Activated T-helper 1 cell treated with anti-CD3 and anti-CD28 coated beads, Interleukin-12 subunit alpha, Interleukin-12 subunit beta, Interleukin-2, Interleukin-4 antibody, amounts not matched to agents 30 ng/mL and 10 ng/mL and 1 ng/mL, durations not matched to agents 14 hours and 24 hours and 36 hours (primary cell): ENCODE results near the gene ITPR2. TPM values are rescaled to one million over a fixed set of nuclear protein-coding genes. Genes with fewer than 3 reads are reported as not detected.

Experiments
- DNase-seq: peaks from one replicate; pipeline ENCODE4 v3.0.0; 2021; ENCODE audit warnings: low spot score
- H3K27ac Mint-ChIP-seq: one replicate; pipeline ENCODE4 v1.8.0; 2021; ENCODE audit warnings: mild to moderate bottlenecking, mixed read lengths
- H3K27me3 Mint-ChIP-seq: one replicate; pipeline ENCODE4 v1.8.0; 2022; ENCODE audit warnings: mild to moderate bottlenecking, moderate library complexity, mixed read lengths; ENCODE audit not compliant: insufficient read depth
- H3K36me3 Mint-ChIP-seq: one replicate; pipeline ENCODE4 v1.8.0; 2021; ENCODE audit warnings: low read depth, mixed read lengths
- H3K4me1 Mint-ChIP-seq: one replicate; pipeline ENCODE4 v1.8.0; 2021; ENCODE audit warnings: low read depth, mixed read lengths
- H3K4me3 Mint-ChIP-seq: one replicate; pipeline ENCODE4 v1.8.0; 2021; ENCODE audit warnings: mild to moderate bottlenecking, moderate library complexity, mixed read lengths
- H3K9me3 Mint-ChIP-seq: one replicate; pipeline ENCODE4 v1.8.0; 2021; ENCODE audit warnings: mixed read lengths
- intact Hi-C: fragments of 100-400 bp; cut with micrococcal nuclease; formaldehyde crosslinking; loops from one replicate; pipeline ENCODE4 v1.15.1; 2024
- total RNA-seq: library from RNA; stranded (reverse); gene quantifications from 2 replicates; pipeline ENCODE4 v1.2.3, GENCODE V29; 2022

The ITPR2 gene
- total RNA-seq, 1 donor from 2014 or later, result 34.2 TPM

- intact Hi-C loops, result no loop called here
- no peak overlapping the region for H3K27ac Mint-ChIP-seq
- peaks cover 3% of the 10 kb centered on the region for H3K36me3 Mint-ChIP-seq
- H3K4me3 Mint-ChIP-seq, result no peak overlapping the region
- no peaks in the 10 kb centered on the region for H3K27me3 Mint-ChIP-seq
- no peaks in the 10 kb centered on the region for H3K9me3 Mint-ChIP-seq
- H3K4me1 Mint-ChIP-seq, result no peaks in the 10 kb centered on the region
- DNase-seq, result no peak
These were observed 293.9 kb downstream of the ITPR2 start for GRCh38 chr12:26539131-26539530.

- Mint-ChIP-seq H3K9me3 (no peaks in the 10 kb centered on the region), H3K27me3 (no peaks in the 10 kb centered on the region), H3K27ac (no peak overlapping the region), H3K4me1 (no peaks in the 10 kb centered on the region), H3K4me3 (no peak overlapping the region), H3K36me3 (peaks cover 5% of the 10 kb centered on the region)
- DNase-seq, result no peak
- intact Hi-C loops, result no loop called here
These were observed 295.3 kb downstream of the ITPR2 start for GRCh38 chr12:26537651-26538050.

- intact Hi-C loops, result no loop called here
- peaks cover 5% of the 10 kb centered on the region for H3K36me3 Mint-ChIP-seq
- no peaks in the 10 kb centered on the region for H3K4me1 Mint-ChIP-seq
- no peaks in the 10 kb centered on the region for H3K27me3 Mint-ChIP-seq
- no peak overlapping the region for H3K4me3 Mint-ChIP-seq
- no peak for DNase-seq
- no peaks in the 10 kb centered on the region for H3K9me3 Mint-ChIP-seq
- no peak overlapping the region for H3K27ac Mint-ChIP-seq
These were observed 295.9 kb downstream of the ITPR2 start for GRCh38 chr12:26537126-26537525.

GRCh38 chr12:26535826-26536225, 297.2 kb downstream of the ITPR2 start:
- no peak for DNase-seq
- H3K4me3 Mint-ChIP-seq, result no peak overlapping the region
- no peaks in the 10 kb centered on the region for H3K4me1 Mint-ChIP-seq
- H3K27ac Mint-ChIP-seq, result no peak overlapping the region
- H3K27me3 Mint-ChIP-seq, result no peaks in the 10 kb centered on the region
- H3K36me3 Mint-ChIP-seq, result peaks cover 8% of the 10 kb centered on the region
- H3K9me3 Mint-ChIP-seq, result no peaks in the 10 kb centered on the region
- intact Hi-C loops, result no loop called here

- Mint-ChIP-seq H3K27me3 (no peaks in the 10 kb centered on the region), H3K4me1 (no peaks in the 10 kb centered on the region)
- intact Hi-C loops, result no loop called here
These were observed 298.9 kb downstream of the ITPR2 start for GRCh38 chr12:26534071-26534470.

GRCh38 chr12:26533211-26533610, 299.8 kb downstream of the ITPR2 start:
- Mint-ChIP-seq H3K4me3 (no peak overlapping the region), H3K4me1 (no peaks in the 10 kb centered on the region), H3K36me3 (peaks cover 9% of the 10 kb centered on the region), H3K9me3 (peaks cover 3% of the 10 kb centered on the region), H3K27ac (no peak overlapping the region), H3K27me3 (no peaks in the 10 kb centered on the region)
- intact Hi-C loops, result no loop called here
- no peak for DNase-seq

More at GRCh38 chr12:26534071-26534470, 298.9 kb downstream of the ITPR2 start:
- no peak for DNase-seq
- Mint-ChIP-seq H3K36me3 (peaks cover 8% of the 10 kb centered on the region), H3K4me3 (no peak overlapping the region), H3K9me3 (no peaks in the 10 kb centered on the region), H3K27ac (no peak overlapping the region)

GRCh38 chr12:26530461-26530860, 302.5 kb downstream of the ITPR2 start:
- no peak overlapping the region for H3K4me3 Mint-ChIP-seq
- no peak overlapping the region for H3K27ac Mint-ChIP-seq
- H3K27me3 Mint-ChIP-seq, result no peaks in the 10 kb centered on the region
- no peaks in the 10 kb centered on the region for H3K4me1 Mint-ChIP-seq
- H3K9me3 Mint-ChIP-seq, result peaks cover 18% of the 10 kb centered on the region
- DNase-seq, result no peak
- intact Hi-C loops, result no loop called here
- peaks cover 19% of the 10 kb centered on the region for H3K36me3 Mint-ChIP-seq

- peaks cover 19% of the 10 kb centered on the region for H3K9me3 Mint-ChIP-seq
- DNase-seq, result no peak
- intact Hi-C loops, result no loop called here
- H3K27ac Mint-ChIP-seq, result no peak overlapping the region
- H3K4me3 Mint-ChIP-seq, result no peak overlapping the region
- no peaks in the 10 kb centered on the region for H3K4me1 Mint-ChIP-seq
- no peaks in the 10 kb centered on the region for H3K27me3 Mint-ChIP-seq
- H3K36me3 Mint-ChIP-seq, result peaks cover 17% of the 10 kb centered on the region
These were observed 304.1 kb downstream of the ITPR2 start for GRCh38 chr12:26528943-26529342.

- Mint-ChIP-seq H3K27me3 (no peaks in the 10 kb centered on the region), H3K36me3 (peaks cover 14% of the 10 kb centered on the region), H3K4me3 (no peak overlapping the region), H3K27ac (no peak overlapping the region), H3K9me3 (peaks cover 19% of the 10 kb centered on the region), H3K4me1 (no peaks in the 10 kb centered on the region)
- no peak for DNase-seq
- intact Hi-C loops, result no loop called here
These were observed 305.3 kb downstream of the ITPR2 start for GRCh38 chr12:26527682-26528081.

- Mint-ChIP-seq H3K36me3 (peaks cover 11% of the 10 kb centered on the region), H3K27ac (no peak overlapping the region), H3K4me3 (no peak overlapping the region), H3K9me3 (peaks cover 19% of the 10 kb centered on the region), H3K4me1 (peaks cover 14% of the 10 kb centered on the region), H3K27me3 (no peaks in the 10 kb centered on the region)
- DNase-seq, result no peak
- intact Hi-C loops, result loop anchor here (2.0 kb wide), 2 partner anchors 406 to 428 kb away; no protein-coding TSS in a partner anchor
These were observed 308.0 kb downstream of the ITPR2 start for GRCh38 chr12:26524862-26525465.

- Mint-ChIP-seq H3K27me3 (no peaks in the 10 kb centered on the region), H3K4me1 (peaks cover 14% of the 10 kb centered on the region), H3K4me3 (no peak overlapping the region), H3K27ac (no peak overlapping the region), H3K9me3 (peaks cover 17% of the 10 kb centered on the region), H3K36me3 (peaks cover 12% of the 10 kb centered on the region)
- intact Hi-C loops, result loop anchor here (2.0 kb wide), 2 partner anchors 405 to 427 kb away; no protein-coding TSS in a partner anchor
- DNase-seq, result no peak
These were observed 309.3 kb downstream of the ITPR2 start for GRCh38 chr12:26523708-26524150.

GRCh38 chr12:26520869-26521268, 312.1 kb downstream of the ITPR2 start:
- peaks cover 14% of the 10 kb centered on the region for H3K4me1 Mint-ChIP-seq
- H3K9me3 Mint-ChIP-seq, result peaks cover 6% of the 10 kb centered on the region
- H3K27ac Mint-ChIP-seq, result no peak overlapping the region
- H3K36me3 Mint-ChIP-seq, result peaks cover 5% of the 10 kb centered on the region
- no peak for DNase-seq
- no peaks in the 10 kb centered on the region for H3K27me3 Mint-ChIP-seq
- intact Hi-C loops, result no loop called here
- H3K4me3 Mint-ChIP-seq, result no peak overlapping the region

GRCh38 chr12:26520109-26520508, 312.9 kb downstream of the ITPR2 start:
- intact Hi-C loops, result no loop called here
- Mint-ChIP-seq H3K27me3 (no peaks in the 10 kb centered on the region), H3K27ac (no peak overlapping the region), H3K9me3 (no peaks in the 10 kb centered on the region), H3K36me3 (peaks cover 3% of the 10 kb centered on the region), H3K4me1 (peaks cover 14% of the 10 kb centered on the region), H3K4me3 (no peak overlapping the region)
- DNase-seq, result no peak

GRCh38 chr12:26519462-26519861, 313.5 kb downstream of the ITPR2 start:
- no peak overlapping the region for H3K4me3 Mint-ChIP-seq
- H3K27ac Mint-ChIP-seq, result no peak overlapping the region
- no peak for DNase-seq
- intact Hi-C loops, result no loop called here
- H3K27me3 Mint-ChIP-seq, result no peaks in the 10 kb centered on the region
- peaks cover 3% of the 10 kb centered on the region for H3K36me3 Mint-ChIP-seq
- peaks cover 14% of the 10 kb centered on the region for H3K4me1 Mint-ChIP-seq
- no peaks in the 10 kb centered on the region for H3K9me3 Mint-ChIP-seq
